Mucosa of descending colon (tissue), 3 donors: Measurements from ENCODE around the gene PTPRD. TPM values are rescaled to one million over a fixed set of nuclear protein-coding genes. Genes with fewer than 3 reads are reported as not detected.

Source experiments
- ATAC-seq: fragments of 200-7000 bp; cut with Tn5 transposase; one replicate; pipeline ENCODE4 v1.9.1; 2020; ENCODE audit warnings: mild to moderate bottlenecking, moderate library complexity
- DNase-seq, 3 donors: peaks; one replicate each; pipeline ENCODE4 v3.0.0-alpha.2; 2020
- H3K36me3 ChIP-seq: fragments of 200-600 bp; one replicate; pipeline ENCODE4 v1.8.0; 2021; ENCODE audit warnings: low read depth, mild to moderate bottlenecking
- H3K4me1 ChIP-seq: fragments of 200-600 bp; one replicate; pipeline ENCODE4 v1.8.0; 2021; ENCODE audit warnings: low read depth, mild to moderate bottlenecking
- H3K4me3 ChIP-seq: fragments of 200-600 bp; one replicate; pipeline ENCODE4 v1.8.0; 2021; ENCODE audit warnings: mild to moderate bottlenecking
- H3K9me3 ChIP-seq: fragments of 200-600 bp; one replicate; pipeline ENCODE4 v1.8.0; 2021; ENCODE audit warnings: mild to moderate bottlenecking
- intact Hi-C, 2 donors: fragments of 100-400 bp; cut with DNase I in 1 of 2; cut with micrococcal nuclease in 1 of 2; formaldehyde crosslinking; loops; one replicate each; pipeline versions ENCODE4 v1.11.0 to v1.11.1; 2022; cut with DNase I, micrococcal nuclease
- total RNA-seq, 3 donors: library from RNA; stranded (reverse); fragmentation: NEBNext Ultra II Directional in 2 of 3; extraction: Animal tissue kit (Norgen Biotek cat#: 25700) in 2 of 3; gene quantifications; one replicate each; pipeline versions ENCODE4 v1.2.1 to v1.2.4, GENCODE V29; 2021 to 2023
- TF ChIP-seq, protein P1 (sequence below): fragments of 200-600 bp; IDR thresholded peaks from one replicate; pipeline ENCODE4 v1.8.0; 2022; ENCODE audit warnings: antibody characterized with exemption, mild to moderate bottlenecking
- donor health status: DM: no; HTN: no; CAD: no; lungs with moderate emphysema.
- donor health status: DM: no; HTN: no; CAD: no.
- donor health status: DM: no; HTN: yes; CAD: no.

The PTPRD gene
- total RNA-seq, 3 donors from 2014 or later, result 52.7 to 128 (median 113) TPM

DNA sequence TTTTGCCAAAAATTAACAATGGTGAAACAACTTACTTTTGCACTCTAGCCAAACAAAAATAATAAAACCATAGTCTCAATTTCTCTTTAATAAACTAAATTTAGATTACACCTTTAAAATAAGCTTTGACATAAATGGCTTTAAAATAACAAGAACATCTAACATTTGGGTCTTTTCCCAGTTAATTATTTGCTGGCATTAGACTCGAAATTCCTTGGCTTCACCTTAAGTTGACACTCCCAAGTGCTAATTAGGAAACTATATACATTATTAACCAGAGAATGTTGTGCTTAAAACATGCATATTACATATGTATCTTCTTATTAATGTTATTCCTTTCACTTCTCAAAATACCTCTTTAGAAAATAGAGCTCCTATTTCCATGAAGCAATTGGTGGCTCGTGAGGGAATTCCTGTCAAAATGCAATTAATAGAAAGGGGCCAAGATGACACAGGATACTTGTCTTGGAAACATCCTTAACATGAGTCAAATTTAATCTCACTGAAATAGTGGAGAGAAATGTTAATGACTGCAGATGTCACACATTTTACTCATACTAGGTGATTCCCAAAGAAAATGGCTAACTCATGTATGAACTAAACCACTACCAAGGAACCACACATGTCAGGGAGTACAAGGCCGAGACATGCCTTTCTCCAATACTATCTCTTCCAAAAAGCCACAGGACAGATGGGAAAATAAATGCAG is 1880.3 kb downstream of the PTPRD start:
- TF ChIP-seq, protein P1, sequence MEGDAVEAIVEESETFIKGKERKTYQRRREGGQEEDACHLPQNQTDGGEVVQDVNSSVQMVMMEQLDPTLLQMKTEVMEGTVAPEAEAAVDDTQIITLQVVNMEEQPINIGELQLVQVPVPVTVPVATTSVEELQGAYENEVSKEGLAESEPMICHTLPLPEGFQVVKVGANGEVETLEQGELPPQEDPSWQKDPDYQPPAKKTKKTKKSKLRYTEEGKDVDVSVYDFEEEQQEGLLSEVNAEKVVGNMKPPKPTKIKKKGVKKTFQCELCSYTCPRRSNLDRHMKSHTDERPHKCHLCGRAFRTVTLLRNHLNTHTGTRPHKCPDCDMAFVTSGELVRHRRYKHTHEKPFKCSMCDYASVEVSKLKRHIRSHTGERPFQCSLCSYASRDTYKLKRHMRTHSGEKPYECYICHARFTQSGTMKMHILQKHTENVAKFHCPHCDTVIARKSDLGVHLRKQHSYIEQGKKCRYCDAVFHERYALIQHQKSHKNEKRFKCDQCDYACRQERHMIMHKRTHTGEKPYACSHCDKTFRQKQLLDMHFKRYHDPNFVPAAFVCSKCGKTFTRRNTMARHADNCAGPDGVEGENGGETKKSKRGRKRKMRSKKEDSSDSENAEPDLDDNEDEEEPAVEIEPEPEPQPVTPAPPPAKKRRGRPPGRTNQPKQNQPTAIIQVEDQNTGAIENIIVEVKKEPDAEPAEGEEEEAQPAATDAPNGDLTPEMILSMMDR, result no peak
- no peaks in the 10 kb centered on the region for H3K9me3 ChIP-seq
- ATAC-seq (no peak), DNase-seq (no peak)
- H3K4me1 ChIP-seq, result no peaks in the 10 kb centered on the region
- no peak overlapping the region for H3K4me3 ChIP-seq
- no peaks in the 10 kb centered on the region for H3K36me3 ChIP-seq
- intact Hi-C loops, result no loop called here

DNA sequence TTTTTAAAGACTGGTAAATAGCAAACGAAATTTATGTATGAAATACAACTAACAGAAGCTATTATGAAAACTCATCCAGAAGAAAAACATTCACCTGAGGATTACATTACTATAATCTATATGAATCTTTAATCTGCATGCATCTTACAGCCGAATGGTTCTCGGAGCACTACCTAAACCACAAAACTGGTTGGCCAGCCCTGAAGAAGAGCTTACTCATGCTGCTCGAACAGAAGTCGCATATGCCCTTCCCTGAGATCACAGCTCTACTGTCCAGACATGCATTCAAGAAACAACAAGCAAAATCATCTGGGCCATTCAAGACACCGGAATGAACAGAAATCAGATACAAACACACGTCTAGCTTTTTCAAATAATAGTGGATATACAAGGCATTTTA is 1882.2 kb downstream of the PTPRD start:
- no peaks in the 10 kb centered on the region for H3K9me3 ChIP-seq
- DNase-seq (no peak), ATAC-seq (no peak)
- intact Hi-C loops, result no loop called here
- no peaks in the 10 kb centered on the region for H3K36me3 ChIP-seq
- H3K4me3 ChIP-seq, result no peak overlapping the region
- H3K4me1 ChIP-seq, result no peaks in the 10 kb centered on the region
- TF ChIP-seq, protein P1, result no peak

DNA sequence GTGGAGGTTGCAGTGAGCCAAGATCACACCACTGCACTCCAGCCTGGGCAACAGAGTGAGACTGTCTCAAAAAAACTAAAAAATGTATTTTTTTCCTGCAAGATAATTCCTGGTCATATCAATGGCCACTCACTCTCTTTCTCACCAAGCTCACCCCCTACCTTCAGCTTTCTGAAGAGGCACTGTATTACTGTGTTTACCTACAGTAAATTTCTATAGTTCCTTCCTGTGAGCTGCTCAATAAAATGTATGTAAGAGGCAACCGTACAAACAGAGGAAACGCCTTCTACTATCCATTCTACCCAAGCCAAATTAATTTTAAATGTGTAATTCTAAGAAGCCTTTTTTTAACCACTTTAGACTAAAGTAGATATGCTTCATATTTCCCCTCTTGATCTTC is 1883.9 kb downstream of the PTPRD start:
- no peaks in the 10 kb centered on the region for H3K4me1 ChIP-seq
- DNase-seq, result no peak
- ATAC-seq, result peak; percentile 71
- intact Hi-C loops, result no loop called here
- H3K9me3 ChIP-seq, result no peaks in the 10 kb centered on the region
- H3K4me3 ChIP-seq, result no peak overlapping the region
- TF ChIP-seq, protein P1, result no peak
- H3K36me3 ChIP-seq, result no peaks in the 10 kb centered on the region

DNA sequence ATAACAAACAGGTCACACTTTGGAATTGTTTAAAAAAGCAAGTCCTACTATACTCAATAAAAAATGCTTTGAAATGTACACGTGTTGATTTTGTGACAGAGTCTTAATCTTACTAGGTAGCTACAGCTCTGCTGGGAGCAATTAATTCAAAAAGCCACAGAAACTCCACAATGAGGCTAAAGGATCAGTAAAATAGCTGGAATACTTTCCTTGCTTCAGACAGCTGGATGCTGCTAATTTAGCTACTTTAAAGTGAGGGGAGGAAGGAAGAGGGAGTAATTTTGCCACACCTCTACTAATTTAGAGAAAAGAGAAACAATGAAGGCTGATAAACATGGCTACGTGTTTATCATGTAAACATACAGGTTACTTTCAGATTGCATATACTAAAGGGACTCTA is 1885.6 kb downstream of the PTPRD start:
- no peaks in the 10 kb centered on the region for H3K4me1 ChIP-seq
- TF ChIP-seq, protein P1, result no peak
- H3K4me3 ChIP-seq, result no peak overlapping the region
- ATAC-seq, result no peak
- H3K36me3 ChIP-seq, result no peaks in the 10 kb centered on the region
- intact Hi-C loops, result no loop called here
- no peaks in the 10 kb centered on the region for H3K9me3 ChIP-seq
- no peak for DNase-seq

DNA sequence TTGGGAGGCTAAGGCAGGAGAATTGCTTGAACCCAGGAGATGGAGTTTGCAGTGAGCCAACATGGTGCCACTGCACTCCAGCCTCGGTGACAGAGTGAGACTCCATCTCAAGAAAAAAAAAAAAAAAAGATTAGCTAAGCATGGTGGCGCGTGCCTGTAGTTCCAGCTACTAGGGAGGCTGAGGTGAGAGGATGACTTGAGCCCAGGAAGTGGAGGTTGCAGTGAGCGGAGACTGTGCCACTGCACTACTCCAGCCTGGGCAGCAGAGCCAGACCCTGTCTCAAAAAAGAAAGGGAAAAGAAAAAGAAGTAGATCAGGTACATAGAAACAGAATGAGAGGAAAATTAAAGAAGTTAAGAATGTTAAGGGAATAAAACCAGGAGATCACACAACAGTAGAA is 1886.1 kb downstream of the PTPRD start:
- Histone ChIP-seq H3K4me3 (no peak overlapping the region), H3K4me1 (no peaks in the 10 kb centered on the region), H3K9me3 (no peaks in the 10 kb centered on the region), H3K36me3 (no peaks in the 10 kb centered on the region)
- ATAC-seq (no peak), DNase-seq (no peak)
- intact Hi-C loops, result no loop called here
- TF ChIP-seq, protein P1, result no peak

DNA sequence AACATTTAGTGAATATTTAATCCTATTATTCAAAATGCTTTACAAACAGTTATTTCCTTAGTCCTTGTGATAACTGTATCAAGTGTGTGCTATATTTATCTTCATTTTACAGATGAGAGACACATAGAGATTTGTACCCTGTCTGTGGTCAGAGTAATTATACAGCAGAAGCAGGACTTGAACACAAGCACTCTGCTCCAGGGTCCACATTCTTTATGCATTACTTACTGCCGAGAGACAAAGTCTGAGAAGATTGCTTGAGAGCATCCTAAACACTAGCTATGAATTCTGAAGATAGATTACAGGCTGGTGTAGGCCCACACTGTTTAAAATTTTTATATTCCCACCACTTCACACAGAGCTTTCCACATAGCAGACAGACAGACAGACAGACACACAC is 1887.2 kb downstream of the PTPRD start:
- no peak overlapping the region for H3K4me3 ChIP-seq
- DNase-seq, result no peak
- TF ChIP-seq, protein P1, result no peak
- H3K4me1 ChIP-seq, result no peaks in the 10 kb centered on the region
- intact Hi-C loops, result no loop called here
- H3K9me3 ChIP-seq, result no peaks in the 10 kb centered on the region
- H3K36me3 ChIP-seq, result no peaks in the 10 kb centered on the region
- ATAC-seq, result no peak
